ENCODE data around the gene SPG7.

DNA sequence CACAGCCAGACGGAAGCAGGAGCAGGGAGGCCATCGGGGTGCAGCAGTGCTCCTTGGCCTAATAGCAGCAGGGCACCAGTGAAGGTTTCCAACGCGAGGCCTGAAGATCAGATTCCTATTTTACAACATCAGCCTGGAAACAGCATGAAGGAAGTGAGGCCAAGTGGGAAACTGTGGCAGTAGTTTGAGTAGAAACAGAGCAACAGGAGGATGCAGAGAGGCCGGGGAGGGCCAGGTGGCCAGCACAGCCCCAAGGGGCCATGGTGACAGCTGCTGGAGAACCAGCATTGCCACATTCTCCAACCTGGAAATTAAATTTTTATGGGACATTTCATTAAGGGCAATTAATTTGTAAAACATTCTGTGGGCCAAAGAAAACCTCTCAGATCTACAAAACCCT, 14.4 kb upstream of the SPG7 start:
- TF ChIP-seq, protein P1, sequence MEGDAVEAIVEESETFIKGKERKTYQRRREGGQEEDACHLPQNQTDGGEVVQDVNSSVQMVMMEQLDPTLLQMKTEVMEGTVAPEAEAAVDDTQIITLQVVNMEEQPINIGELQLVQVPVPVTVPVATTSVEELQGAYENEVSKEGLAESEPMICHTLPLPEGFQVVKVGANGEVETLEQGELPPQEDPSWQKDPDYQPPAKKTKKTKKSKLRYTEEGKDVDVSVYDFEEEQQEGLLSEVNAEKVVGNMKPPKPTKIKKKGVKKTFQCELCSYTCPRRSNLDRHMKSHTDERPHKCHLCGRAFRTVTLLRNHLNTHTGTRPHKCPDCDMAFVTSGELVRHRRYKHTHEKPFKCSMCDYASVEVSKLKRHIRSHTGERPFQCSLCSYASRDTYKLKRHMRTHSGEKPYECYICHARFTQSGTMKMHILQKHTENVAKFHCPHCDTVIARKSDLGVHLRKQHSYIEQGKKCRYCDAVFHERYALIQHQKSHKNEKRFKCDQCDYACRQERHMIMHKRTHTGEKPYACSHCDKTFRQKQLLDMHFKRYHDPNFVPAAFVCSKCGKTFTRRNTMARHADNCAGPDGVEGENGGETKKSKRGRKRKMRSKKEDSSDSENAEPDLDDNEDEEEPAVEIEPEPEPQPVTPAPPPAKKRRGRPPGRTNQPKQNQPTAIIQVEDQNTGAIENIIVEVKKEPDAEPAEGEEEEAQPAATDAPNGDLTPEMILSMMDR (IDR thresholded peaks at IDR 0.05; ENCODE audit: insufficient read depth, low read length), result no peak
- no peak for TF ChIP-seq REST (IDR thresholded peaks at IDR 0.05; ENCODE audit: insufficient replicate concordance, low read depth)

Measured in HL-60 (cell line).